Endothelial cell (in vitro differentiated cells): Measurements from ENCODE around the gene CLIP4. TPM values are rescaled to one million over a fixed set of nuclear protein-coding genes. Genes with fewer than 3 reads are reported as not detected.

ENCODE experiments used
- DNase-seq: peaks from one replicate; pipeline ENCODE4 v3.0.0; 2021; ENCODE audit warnings: low spot score
- H3K27ac Mint-ChIP-seq: one replicate; pipeline ENCODE4 v1.8.0; 2021; ENCODE audit warnings: mixed read lengths, inconsistent platforms; ENCODE audit not compliant: unreplicated experiment
- H3K27me3 Mint-ChIP-seq: one replicate; pipeline ENCODE4 v1.8.0; 2021; ENCODE audit warnings: mild to moderate bottlenecking, moderate library complexity, mixed read lengths, inconsistent platforms; ENCODE audit not compliant: unreplicated experiment
- H3K36me3 Mint-ChIP-seq: one replicate; pipeline ENCODE4 v1.8.0; 2021; ENCODE audit warnings: mild to moderate bottlenecking, low read depth, mixed read lengths, inconsistent platforms; ENCODE audit not compliant: unreplicated experiment
- H3K4me1 Mint-ChIP-seq: one replicate; pipeline ENCODE4 v1.8.0; 2021; ENCODE audit warnings: mild to moderate bottlenecking, mixed read lengths, inconsistent platforms; ENCODE audit not compliant: unreplicated experiment
- H3K4me3 Mint-ChIP-seq: one replicate; pipeline ENCODE4 v1.8.0; 2021; ENCODE audit warnings: mild to moderate bottlenecking, mixed read lengths, inconsistent platforms; ENCODE audit not compliant: unreplicated experiment
- H3K9me3 Mint-ChIP-seq: one replicate; pipeline ENCODE4 v1.8.0; 2021; ENCODE audit warnings: mixed read lengths, inconsistent platforms; ENCODE audit not compliant: unreplicated experiment
- CTCF ChIP-seq: fragments of 200-600 bp; sonication (generic); IDR thresholded peaks from one replicate; pipeline ENCODE4 v1.5.0; 2021; ENCODE audit warnings: antibody characterized with exemption; ENCODE audit not compliant: unreplicated experiment
- total RNA-seq: library from RNA; stranded (reverse); fragmentation: NEBNext Ultra II Directional; extraction: Animal tissue kit (Norgen Biotek cat#: 25700); gene quantifications from one replicate; pipeline ENCODE4 v1.2.1, GENCODE V29; 2021; ENCODE audit not compliant: unreplicated experiment

CLIP4 gene
- total RNA-seq, 1 donor from 2014 or later, result 0.46 TPM

- peaks cover 4% of the 10 kb centered on the region for H3K4me1 Mint-ChIP-seq
- no peaks in the 10 kb centered on the region for H3K9me3 Mint-ChIP-seq
- H3K27ac Mint-ChIP-seq, result no peak overlapping the region
- no peak overlapping the region for H3K4me3 Mint-ChIP-seq
- peaks cover 2% of the 10 kb centered on the region for H3K27me3 Mint-ChIP-seq
- H3K36me3 Mint-ChIP-seq, result no peaks in the 10 kb centered on the region
- TF ChIP-seq CTCF, result peak; percentile 79
- DNase-seq, result peak; percentile 82
These were observed 81.9 kb downstream of the CLIP4 start for GRCh38 chr2:29196792-29197788.

- TF ChIP-seq CTCF, result no peak
- H3K4me3 Mint-ChIP-seq, result peak overlapping the region; percentile 0
- peaks cover 14% of the 10 kb centered on the region for H3K4me1 Mint-ChIP-seq
- DNase-seq, result no peak
- no peaks in the 10 kb centered on the region for H3K9me3 Mint-ChIP-seq
- H3K27ac Mint-ChIP-seq, result no peak overlapping the region
- H3K27me3 Mint-ChIP-seq, result no peaks in the 10 kb centered on the region
- no peaks in the 10 kb centered on the region for H3K36me3 Mint-ChIP-seq
These were observed 86.8 kb downstream of the CLIP4 start for GRCh38 chr2:29201979-29202378.

- Mint-ChIP-seq H3K4me1 (peaks cover 14% of the 10 kb centered on the region), H3K27me3 (no peaks in the 10 kb centered on the region), H3K27ac (no peak overlapping the region), H3K36me3 (no peaks in the 10 kb centered on the region), H3K4me3 (no peak overlapping the region), H3K9me3 (no peaks in the 10 kb centered on the region)
- DNase-seq, result no peak
- no peak for TF ChIP-seq CTCF
These were observed 87.7 kb downstream of the CLIP4 start for GRCh38 chr2:29202819-29203495.

GRCh38 chr2:29206941-29207340 is 91.7 kb downstream of the CLIP4 start:
- no peak for DNase-seq
- Mint-ChIP-seq H3K9me3 (no peaks in the 10 kb centered on the region), H3K4me1 (peaks cover 12% of the 10 kb centered on the region)

More at GRCh38 chr2:29206941-29207340, 91.7 kb downstream of the CLIP4 start:
- TF ChIP-seq CTCF, result no peak
- H3K4me3 Mint-ChIP-seq, result no peak overlapping the region
- H3K27ac Mint-ChIP-seq, result no peak overlapping the region
- H3K36me3 Mint-ChIP-seq, result no peaks in the 10 kb centered on the region
- H3K27me3 Mint-ChIP-seq, result no peaks in the 10 kb centered on the region
